NB4 (cell line): Measurements from ENCODE around the gene LRRC10B.
"Not testable (repeated sequence)": the region's sequence is repeated elsewhere in the genome, so short reads cannot be mapped to it uniquely, and the experiment has no call there.

Experiments used
- DNase-seq: peaks from one replicate; pipeline ENCODE4 v3.0.0; 2010; ENCODE audit warnings: low read depth
- H3K4me3 ChIP-seq: one replicate; pipeline ENCODE4 v1.5.1; 2011; ENCODE audit warnings: mild to moderate bottlenecking, low read depth, low read length, moderate library complexity
- MYC ChIP-seq: IDR thresholded peaks from 2 replicates; pipeline ENCODE4 v1.6.1; 2011; ENCODE audit warnings: low read depth, low read length
- POLR2A ChIP-seq: IDR thresholded peaks from 2 replicates; pipeline ENCODE4 v1.6.1; 2011; ENCODE audit warnings: mild to moderate bottlenecking; ENCODE audit not compliant: insufficient read length; ENCODE audit errors: extremely low read depth
- TF ChIP-seq, protein P1 (sequence below): IDR thresholded peaks from 2 replicates; pipeline ENCODE4 v1.6.1; 2011; ENCODE audit warnings: low read depth, low read length
- TF ChIP-seq, protein P2 (sequence below): IDR thresholded peaks from one replicate; pipeline ENCODE4 v1.5.1; 2012; ENCODE audit warnings: low read depth, low read length

Gene LRRC10B

DNA sequence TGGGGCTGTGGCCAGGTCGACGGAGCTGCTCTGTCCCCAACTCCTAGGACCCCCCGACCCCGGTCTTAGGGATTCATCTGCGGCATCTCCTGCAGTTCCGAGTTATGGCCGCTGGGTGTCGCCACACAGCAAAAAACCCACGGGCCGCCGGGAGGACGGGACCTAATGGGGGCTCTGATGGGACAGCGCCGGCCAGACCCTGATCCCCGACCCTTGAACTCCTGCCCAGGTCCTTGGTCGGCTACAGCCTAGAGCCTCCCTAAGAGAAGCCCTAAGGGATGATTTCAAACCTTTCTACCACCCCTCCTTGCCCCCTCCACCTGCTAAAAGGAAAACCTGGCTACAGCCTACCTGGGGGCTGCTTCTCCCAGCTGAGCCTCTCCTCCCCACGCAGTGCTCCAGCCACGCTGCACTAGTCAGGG is 30.8 kb upstream of the LRRC10B start:
- TF ChIP-seq, protein P1, sequence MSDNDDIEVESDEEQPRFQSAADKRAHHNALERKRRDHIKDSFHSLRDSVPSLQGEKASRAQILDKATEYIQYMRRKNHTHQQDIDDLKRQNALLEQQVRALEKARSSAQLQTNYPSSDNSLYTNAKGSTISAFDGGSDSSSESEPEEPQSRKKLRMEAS, result no peak
- no peak for TF ChIP-seq POLR2A
- TF ChIP-seq, protein P2, sequence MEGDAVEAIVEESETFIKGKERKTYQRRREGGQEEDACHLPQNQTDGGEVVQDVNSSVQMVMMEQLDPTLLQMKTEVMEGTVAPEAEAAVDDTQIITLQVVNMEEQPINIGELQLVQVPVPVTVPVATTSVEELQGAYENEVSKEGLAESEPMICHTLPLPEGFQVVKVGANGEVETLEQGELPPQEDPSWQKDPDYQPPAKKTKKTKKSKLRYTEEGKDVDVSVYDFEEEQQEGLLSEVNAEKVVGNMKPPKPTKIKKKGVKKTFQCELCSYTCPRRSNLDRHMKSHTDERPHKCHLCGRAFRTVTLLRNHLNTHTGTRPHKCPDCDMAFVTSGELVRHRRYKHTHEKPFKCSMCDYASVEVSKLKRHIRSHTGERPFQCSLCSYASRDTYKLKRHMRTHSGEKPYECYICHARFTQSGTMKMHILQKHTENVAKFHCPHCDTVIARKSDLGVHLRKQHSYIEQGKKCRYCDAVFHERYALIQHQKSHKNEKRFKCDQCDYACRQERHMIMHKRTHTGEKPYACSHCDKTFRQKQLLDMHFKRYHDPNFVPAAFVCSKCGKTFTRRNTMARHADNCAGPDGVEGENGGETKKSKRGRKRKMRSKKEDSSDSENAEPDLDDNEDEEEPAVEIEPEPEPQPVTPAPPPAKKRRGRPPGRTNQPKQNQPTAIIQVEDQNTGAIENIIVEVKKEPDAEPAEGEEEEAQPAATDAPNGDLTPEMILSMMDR, result peak; percentile 89
- peak; percentile 56 for DNase-seq
- H3K4me3 ChIP-seq, result no peak overlapping the region

DNA sequence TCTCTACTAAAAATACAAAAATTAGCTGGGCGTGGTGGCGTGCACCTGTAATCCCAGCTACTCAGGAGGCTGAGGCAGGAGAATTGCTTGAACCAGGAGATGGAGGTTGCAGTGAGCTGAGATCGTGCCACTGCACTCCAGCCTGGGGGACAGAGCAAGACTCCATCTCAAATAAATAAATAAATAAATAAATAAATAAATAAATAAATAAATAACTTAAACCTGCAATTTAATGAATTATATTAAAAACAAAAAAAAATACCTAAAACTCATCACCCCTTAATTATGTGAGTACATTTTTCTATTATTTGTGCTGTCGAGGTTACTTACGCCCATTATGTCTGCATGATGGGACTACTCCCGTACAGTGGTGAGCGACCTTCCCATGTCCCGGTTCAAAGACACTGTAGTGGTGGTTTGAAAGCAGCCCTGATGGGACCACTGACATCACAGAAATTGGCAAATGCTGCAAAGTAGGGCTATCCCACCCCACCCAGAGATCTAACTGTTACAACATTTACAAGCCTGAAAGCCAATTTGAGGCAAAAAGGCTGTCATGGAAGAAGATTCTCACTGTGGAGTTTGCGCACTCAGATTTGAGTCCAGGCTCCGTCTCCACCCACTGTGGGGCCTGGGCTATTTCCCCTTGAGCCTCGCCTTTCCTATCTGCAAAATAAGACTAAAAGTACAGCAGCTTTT is 29.0 kb upstream of the LRRC10B start:
- not testable (repeated sequence) for H3K4me3 ChIP-seq, DNase-seq

DNA sequence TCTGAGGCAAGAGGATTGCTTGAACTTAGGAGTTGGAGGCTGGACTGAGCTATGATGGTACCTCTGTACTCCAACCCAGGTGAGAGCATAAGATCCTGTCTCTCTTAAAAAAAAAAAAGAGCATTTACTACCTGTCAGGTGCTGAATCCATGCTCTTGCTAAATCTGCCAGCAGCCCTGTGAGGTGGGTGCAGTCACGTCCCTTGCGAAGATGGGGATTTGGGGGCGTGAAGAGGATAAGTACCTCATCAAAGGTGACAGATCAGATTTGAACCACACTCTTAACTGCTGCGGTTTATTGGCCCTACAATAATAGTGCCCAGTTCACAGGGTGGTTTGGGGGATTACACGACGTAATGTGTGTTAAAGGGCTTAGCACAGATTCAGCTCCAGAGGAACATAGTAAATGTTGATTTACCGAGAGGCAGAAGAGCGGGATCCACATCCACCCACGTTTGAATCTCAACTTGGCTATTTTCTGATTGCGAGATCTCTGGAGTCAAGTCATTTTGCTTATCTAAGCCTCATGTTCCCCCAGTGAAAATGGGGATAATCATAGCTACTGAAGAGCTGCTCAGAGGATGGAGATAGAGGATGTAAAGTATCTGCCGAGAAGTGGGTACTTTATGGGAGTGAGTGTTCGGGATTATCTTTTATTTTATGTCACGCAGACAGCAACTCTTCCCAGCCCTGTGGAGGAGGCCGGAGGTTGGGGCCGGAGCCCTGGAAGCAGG is 28.1 kb upstream of the LRRC10B start:
- H3K4me3 ChIP-seq, result no peak overlapping the region
- no peak for TF ChIP-seq POLR2A
- DNase-seq, result no peak

DNA sequence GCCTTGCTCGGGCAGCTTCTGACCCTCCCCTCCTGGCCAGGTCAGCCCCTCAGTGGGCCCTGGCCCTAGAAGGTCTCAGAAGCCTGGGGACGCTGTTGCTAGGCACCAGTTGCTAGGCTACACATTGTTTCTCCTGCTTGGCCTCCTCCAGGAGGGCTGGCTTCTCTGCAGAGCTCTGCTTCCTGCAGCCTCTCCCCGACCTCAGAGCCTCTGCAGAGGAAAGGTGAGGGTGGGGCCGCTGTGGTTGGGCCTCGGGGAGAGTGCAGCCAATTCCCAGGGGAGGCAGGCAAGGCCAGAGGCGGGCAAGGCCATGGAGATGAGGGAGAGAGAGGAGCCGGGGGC is 27.6 kb upstream of the LRRC10B start:
- TF ChIP-seq, protein P2, result no peak
- no peak for TF ChIP-seq POLR2A
- TF ChIP-seq MYC, result no peak
- TF ChIP-seq, protein P1, result no peak
- H3K4me3 ChIP-seq, result no peak overlapping the region
- DNase-seq, result peak; percentile 43

DNA sequence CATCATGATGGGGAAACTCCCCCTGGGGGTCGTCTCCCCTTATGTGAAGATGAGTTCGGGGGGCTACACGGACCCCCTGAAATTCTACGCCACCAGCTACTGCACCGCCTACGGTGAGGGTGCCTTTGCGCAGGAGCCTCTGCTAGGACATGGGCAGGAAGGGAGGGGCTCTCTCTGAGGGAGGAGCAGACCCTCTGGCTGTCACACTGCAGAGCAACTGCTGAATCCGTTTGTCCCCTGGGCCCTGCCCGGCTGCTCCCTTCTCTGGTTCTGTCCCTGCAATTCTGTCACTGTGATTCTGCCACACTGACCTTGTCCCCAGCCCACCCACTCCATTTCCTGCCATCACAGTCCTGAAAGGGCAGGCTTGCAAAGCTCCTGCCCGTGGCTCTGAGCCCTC is 26.7 kb upstream of the LRRC10B start:
- TF ChIP-seq, protein P1, result no peak
- TF ChIP-seq, protein P2, result no peak
- no peak for TF ChIP-seq POLR2A
- DNase-seq, result no peak
- H3K4me3 ChIP-seq, result no peak overlapping the region

DNA sequence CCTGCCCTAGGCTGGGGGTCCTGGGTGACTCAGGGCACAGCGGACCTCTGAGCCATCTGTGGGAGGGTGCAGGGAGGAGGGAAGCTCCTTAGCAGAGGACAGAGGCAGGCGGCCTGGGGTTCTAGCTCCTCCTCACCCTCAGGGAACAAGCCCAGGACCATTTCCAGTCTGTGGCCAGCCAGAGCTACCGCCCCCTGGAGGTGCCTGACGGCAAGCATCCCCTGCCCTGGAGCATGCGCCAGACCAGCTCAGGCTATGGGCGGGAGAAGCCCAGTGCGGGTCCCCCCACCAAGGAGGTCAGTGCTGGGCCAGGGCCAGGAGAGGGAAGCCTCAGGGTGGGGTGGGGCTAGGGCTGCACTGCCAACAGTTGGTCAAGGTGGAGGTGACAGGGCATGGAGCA is 26.0 kb upstream of the LRRC10B start:
- H3K4me3 ChIP-seq, result no peak overlapping the region
- TF ChIP-seq, protein P2, result peak; percentile 85
- TF ChIP-seq, protein P1, result no peak
- DNase-seq, result peak; percentile 52

DNA sequence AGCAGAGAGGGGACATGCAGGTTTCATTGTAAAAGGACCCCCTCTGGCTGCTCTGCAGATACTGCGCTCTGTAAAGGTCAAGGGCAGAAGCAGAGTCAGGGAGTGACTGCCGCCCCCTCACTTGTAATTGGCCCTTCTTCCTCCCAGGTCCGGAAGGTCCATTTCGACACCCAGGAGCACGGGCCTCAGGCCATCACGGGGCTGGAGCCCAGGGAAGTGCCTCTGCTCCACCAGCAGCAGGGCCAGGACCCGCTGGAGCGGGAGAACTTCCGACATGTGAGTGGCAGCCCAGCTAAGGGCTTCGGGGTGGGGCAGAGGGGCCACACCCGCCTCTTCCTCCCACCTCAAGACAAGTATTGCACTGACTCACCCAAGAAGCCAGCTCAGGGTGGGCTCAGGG is 24.0 kb upstream of the LRRC10B start:
- DNase-seq, result no peak
- TF ChIP-seq, protein P1, result no peak
- H3K4me3 ChIP-seq, result no peak overlapping the region
